GM19397 (cell line): Measurements from ENCODE around the gene TBC1D22A.
"Not testable (repeated sequence)": the region's sequence is repeated elsewhere in the genome, so short reads cannot be mapped to it uniquely, and the experiment has no call there.

ENCODE experiments used
- ATAC-seq: cut with Tn5 transposase; IDR thresholded peaks from one replicate; pipeline ENCODE4 v1.9.1; 2021; ENCODE audit warnings: mild to moderate bottlenecking, moderate library complexity; ENCODE audit not compliant: unreplicated experiment

The TBC1D22A gene

GRCh38 chr22:46966495-46966845 lies 204.0 kb downstream of the TBC1D22A start:
- ATAC-seq, result no peak

- ATAC-seq, result no peak
Measured at GRCh38 chr22:46966846-46967245, 204.4 kb downstream of the TBC1D22A start.

GRCh38 chr22:46967445-46968358 lies 205.3 kb downstream of the TBC1D22A start:
- no peak for ATAC-seq

- no peak for ATAC-seq
Measured at GRCh38 chr22:46968359-46968740, 205.9 kb downstream of the TBC1D22A start.

- no peak for ATAC-seq
Measured at GRCh38 chr22:46968848-46969247, 206.4 kb downstream of the TBC1D22A start.

- peak; percentile 71 for ATAC-seq
Measured at GRCh38 chr22:46969491-46969890, 207.0 kb downstream of the TBC1D22A start.

- ATAC-seq, result no peak
Measured at GRCh38 chr22:46969961-46970360, 207.5 kb downstream of the TBC1D22A start.

GRCh38 chr22:46970411-46971098 lies 208.1 kb downstream of the TBC1D22A start:
- ATAC-seq, result no peak

GRCh38 chr22:46971099-46971763 lies 208.8 kb downstream of the TBC1D22A start:
- ATAC-seq, result no peak

- ATAC-seq, result no peak
Measured at GRCh38 chr22:46971764-46972125, 209.3 kb downstream of the TBC1D22A start.

GRCh38 chr22:46972256-46972655 lies 209.8 kb downstream of the TBC1D22A start:
- no peak for ATAC-seq

GRCh38 chr22:46972901-46973831 lies 210.7 kb downstream of the TBC1D22A start:
- ATAC-seq, result no peak

GRCh38 chr22:46974077-46974476 lies 211.6 kb downstream of the TBC1D22A start:
- ATAC-seq, result no peak

GRCh38 chr22:46974631-46975585 lies 212.5 kb downstream of the TBC1D22A start:
- no peak for ATAC-seq

- ATAC-seq, result no peak
Measured at GRCh38 chr22:46976143-46976542, 213.7 kb downstream of the TBC1D22A start.

- no peak for ATAC-seq
Measured at GRCh38 chr22:46976598-46976997, 214.1 kb downstream of the TBC1D22A start.

GRCh38 chr22:46977656-46978343 lies 215.3 kb downstream of the TBC1D22A start:
- no peak for ATAC-seq

GRCh38 chr22:46978668-46979067 lies 216.2 kb downstream of the TBC1D22A start:
- ATAC-seq, result not testable (repeated sequence)

GRCh38 chr22:46979506-46979905 lies 217.1 kb downstream of the TBC1D22A start:
- ATAC-seq, result no peak
